Measurements from ENCODE around the gene PRKACG.

The PRKACG gene

DNA sequence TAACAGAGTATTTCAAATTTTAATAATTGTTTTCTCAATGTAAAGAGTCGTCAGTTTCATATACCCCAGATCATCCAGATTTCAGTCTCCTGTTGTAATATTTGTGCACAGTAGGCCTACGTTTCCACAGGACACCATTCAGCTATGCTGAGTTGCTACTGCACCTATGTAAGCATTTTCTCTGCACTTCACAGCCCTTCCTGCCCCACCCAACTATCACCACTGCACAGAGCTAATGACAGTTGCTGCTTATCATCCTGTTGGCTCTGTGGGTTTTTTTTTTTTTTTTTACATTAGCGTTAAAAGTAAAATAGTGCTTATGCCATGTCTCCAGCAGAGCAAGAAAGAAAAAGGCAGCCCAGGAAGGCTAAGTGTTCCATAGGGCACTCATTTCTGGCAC lies 5.9 kb upstream of the PRKACG start:
- Histone ChIP-seq H3K4me1 (ENCODE audit: control insufficient read depth, insufficient read depth, low read length) (peaks cover 14% of the 10 kb centered on the region), H3K4me3 (ENCODE audit: low read depth, low read length) (no peak overlapping the region), H3K36me3 (ENCODE audit: control insufficient read depth, insufficient read depth, low read length) (no peaks in the 10 kb centered on the region), H3K27me3 (ENCODE audit: control insufficient read depth, insufficient read depth, low read length) (no peaks in the 10 kb centered on the region), H3K9me3 (ENCODE audit: control insufficient read depth, insufficient read depth, low read length) (no peaks in the 10 kb centered on the region), H3K9ac (ENCODE audit: low read depth, low read length) (no peak overlapping the region)

GRCh38 chr9:69018737-69019136 lies 4.8 kb upstream of the PRKACG start:
- H3K4me3 ChIP-seq (ENCODE audit: low read depth, low read length) = no peak overlapping the region
- no peaks in the 10 kb centered on the region for H3K36me3 ChIP-seq (ENCODE audit: control insufficient read depth, insufficient read depth, low read length)
- no peaks in the 10 kb centered on the region for H3K9me3 ChIP-seq (ENCODE audit: control insufficient read depth, insufficient read depth, low read length)
- H3K4me1 ChIP-seq (ENCODE audit: control insufficient read depth, insufficient read depth, low read length) = peaks cover 14% of the 10 kb centered on the region
- no peak overlapping the region for H3K9ac ChIP-seq (ENCODE audit: low read depth, low read length)
- H3K27me3 ChIP-seq (ENCODE audit: control insufficient read depth, insufficient read depth, low read length) = no peaks in the 10 kb centered on the region

DNA sequence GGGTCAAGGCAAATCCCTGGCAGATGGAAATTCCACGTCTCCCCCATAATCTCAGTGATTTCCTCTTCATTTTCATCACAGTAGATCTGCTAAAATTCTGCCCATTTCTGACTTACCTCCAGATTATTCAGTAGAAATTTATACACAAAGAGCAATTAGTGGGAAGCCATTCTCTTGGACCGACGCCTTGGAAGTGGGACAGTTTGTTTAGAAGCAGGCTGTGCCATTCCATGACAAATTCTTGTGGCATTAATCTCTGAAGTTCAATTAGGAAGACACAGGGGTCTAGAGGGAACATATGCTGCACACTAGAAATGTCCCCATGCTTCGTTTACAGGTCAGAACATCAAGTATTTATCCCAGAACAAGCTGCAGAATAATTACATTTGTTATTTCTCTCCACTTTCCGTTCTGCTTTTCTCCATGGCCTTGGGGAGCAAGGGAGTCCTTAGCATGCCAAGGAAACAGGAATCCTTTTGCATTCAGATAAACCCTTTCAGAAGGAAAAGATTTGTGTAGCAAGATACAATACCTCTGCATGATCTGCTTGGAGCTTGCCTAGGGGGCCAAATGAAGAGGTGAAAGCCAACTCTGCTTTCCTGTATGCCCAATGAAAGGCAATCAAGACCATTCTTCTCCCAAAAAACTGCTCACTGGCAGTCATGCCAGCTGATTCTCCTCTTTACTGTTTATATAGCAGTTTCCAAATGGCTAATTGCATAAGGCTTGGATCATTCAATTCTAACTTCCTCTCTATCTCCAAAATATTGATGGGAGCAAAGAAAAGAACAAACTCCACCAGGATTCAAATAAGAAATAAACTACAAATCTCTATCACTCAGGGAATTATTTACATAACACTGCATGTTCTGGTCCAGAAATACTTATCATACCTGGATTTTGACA lies 2.5 kb upstream of the PRKACG start:
- Histone ChIP-seq H3K4me1 (ENCODE audit: control insufficient read depth, insufficient read depth, low read length) (peaks cover 14% of the 10 kb centered on the region), H3K27me3 (ENCODE audit: control insufficient read depth, insufficient read depth, low read length) (no peaks in the 10 kb centered on the region), H3K9me3 (ENCODE audit: control insufficient read depth, insufficient read depth, low read length) (no peaks in the 10 kb centered on the region), H3K4me3 (ENCODE audit: low read depth, low read length) (no peak overlapping the region), H3K9ac (ENCODE audit: low read depth, low read length) (no peak overlapping the region), H3K36me3 (ENCODE audit: control insufficient read depth, insufficient read depth, low read length) (no peaks in the 10 kb centered on the region)

- no peak overlapping the region for H3K4me3 ChIP-seq (ENCODE audit: low read depth, low read length)
- H3K9me3 ChIP-seq (ENCODE audit: control insufficient read depth, insufficient read depth, low read length) = no peaks in the 10 kb centered on the region
- no peak overlapping the region for H3K9ac ChIP-seq (ENCODE audit: low read depth, low read length)
- H3K27me3 ChIP-seq (ENCODE audit: control insufficient read depth, insufficient read depth, low read length) = no peaks in the 10 kb centered on the region
- H3K4me1 ChIP-seq (ENCODE audit: control insufficient read depth, insufficient read depth, low read length) = peaks cover 14% of the 10 kb centered on the region
- no peaks in the 10 kb centered on the region for H3K36me3 ChIP-seq (ENCODE audit: control insufficient read depth, insufficient read depth, low read length)
These were observed 558 bp downstream of the PRKACG start for GRCh38 chr9:69013382-69013727.

DNA sequence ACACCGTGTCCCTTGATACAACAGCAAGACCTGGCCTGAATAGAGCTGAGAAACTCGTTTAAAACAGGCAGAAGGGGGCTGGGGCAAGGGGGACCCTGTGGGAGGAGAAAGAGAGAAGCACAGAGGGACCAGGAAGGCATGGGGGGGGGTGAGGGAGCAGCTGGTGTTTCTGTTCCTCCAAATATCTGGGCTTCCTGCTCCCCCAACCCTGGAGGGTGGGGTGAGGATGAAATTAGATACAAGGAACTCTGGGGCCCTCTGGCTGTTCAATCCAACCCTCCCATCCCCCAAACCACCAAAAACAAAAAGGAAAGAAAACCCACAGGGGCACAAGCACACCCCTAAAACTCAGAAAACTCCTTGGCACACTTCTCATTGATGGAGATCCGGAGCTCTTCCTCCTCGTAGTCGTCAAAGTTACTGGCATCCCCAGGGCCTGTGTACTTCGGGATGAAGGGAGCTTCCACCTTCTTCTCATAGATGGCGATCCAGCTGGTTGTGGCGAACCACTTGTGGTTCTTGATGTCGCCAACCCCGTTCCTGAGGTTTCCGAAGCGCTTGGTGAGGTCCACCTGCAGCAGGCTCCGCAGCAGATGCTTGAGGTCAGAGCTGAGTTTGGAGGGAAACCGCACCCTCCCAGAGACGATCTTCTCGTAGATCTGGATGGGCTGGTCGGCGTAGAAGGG lies 1.1 kb downstream of the PRKACG start:
- Histone ChIP-seq H3K4me3 (ENCODE audit: low read depth, low read length) (no peak overlapping the region), H3K9me3 (ENCODE audit: control insufficient read depth, insufficient read depth, low read length) (no peaks in the 10 kb centered on the region), H3K27me3 (ENCODE audit: control insufficient read depth, insufficient read depth, low read length) (no peaks in the 10 kb centered on the region), H3K4me1 (ENCODE audit: control insufficient read depth, insufficient read depth, low read length) (peaks cover 14% of the 10 kb centered on the region), H3K9ac (ENCODE audit: low read depth, low read length) (no peak overlapping the region), H3K36me3 (ENCODE audit: control insufficient read depth, insufficient read depth, low read length) (no peaks in the 10 kb centered on the region)

DNA sequence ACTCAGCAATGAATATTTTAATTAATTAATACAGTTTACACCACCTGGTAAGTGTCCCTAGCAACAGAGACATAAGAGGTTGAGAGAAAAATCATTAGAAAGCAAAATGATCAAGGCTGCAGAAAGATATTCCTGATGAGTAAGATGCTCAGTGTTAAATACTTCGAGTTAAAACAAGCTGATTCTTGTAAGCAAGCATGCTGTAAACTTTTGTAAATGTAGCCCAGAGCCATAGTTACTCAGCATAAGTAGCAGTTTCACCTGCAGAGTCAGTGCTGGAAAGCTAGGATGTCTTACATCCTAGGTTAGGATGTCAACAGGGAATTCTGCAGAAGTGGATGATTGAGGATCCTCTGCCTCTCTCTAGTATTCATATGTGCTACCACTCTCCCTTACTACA lies 4.2 kb downstream of the PRKACG start:
- Histone ChIP-seq H3K27me3 (ENCODE audit: control insufficient read depth, insufficient read depth, low read length) (no peaks in the 10 kb centered on the region), H3K4me3 (ENCODE audit: low read depth, low read length) (no peak overlapping the region), H3K36me3 (ENCODE audit: control insufficient read depth, insufficient read depth, low read length) (no peaks in the 10 kb centered on the region)

GRCh38 chr9:69004836-69005235 lies 9.1 kb downstream of the PRKACG start:
- H3K27me3 ChIP-seq (ENCODE audit: control insufficient read depth, insufficient read depth, low read length) = no peaks in the 10 kb centered on the region
- H3K4me1 ChIP-seq (ENCODE audit: control insufficient read depth, insufficient read depth, low read length) = no peaks in the 10 kb centered on the region
- H3K4me3 ChIP-seq (ENCODE audit: low read depth, low read length) = no peak overlapping the region
- H3K9me3 ChIP-seq (ENCODE audit: control insufficient read depth, insufficient read depth, low read length) = no peaks in the 10 kb centered on the region
- no peak overlapping the region for H3K9ac ChIP-seq (ENCODE audit: low read depth, low read length)
- no peaks in the 10 kb centered on the region for H3K36me3 ChIP-seq (ENCODE audit: control insufficient read depth, insufficient read depth, low read length)

More for the DNA sequence above, 4.2 kb downstream of the PRKACG start:
- Histone ChIP-seq H3K4me1 (ENCODE audit: control insufficient read depth, insufficient read depth, low read length) (no peaks in the 10 kb centered on the region), H3K9ac (ENCODE audit: low read depth, low read length) (no peak overlapping the region), H3K9me3 (ENCODE audit: control insufficient read depth, insufficient read depth, low read length) (no peaks in the 10 kb centered on the region)

- Histone ChIP-seq H3K4me1 (ENCODE audit: control insufficient read depth, insufficient read depth, low read length) (no peaks in the 10 kb centered on the region), H3K9ac (ENCODE audit: low read depth, low read length) (no peak overlapping the region), H3K27me3 (ENCODE audit: control insufficient read depth, insufficient read depth, low read length) (peaks cover 3% of the 10 kb centered on the region), H3K36me3 (ENCODE audit: control insufficient read depth, insufficient read depth, low read length) (no peaks in the 10 kb centered on the region), H3K9me3 (ENCODE audit: control insufficient read depth, insufficient read depth, low read length) (no peaks in the 10 kb centered on the region), H3K4me3 (ENCODE audit: low read depth, low read length) (no peak overlapping the region)
These were observed 10.9 kb downstream of the PRKACG start for GRCh38 chr9:69003051-69003450.

DNA sequence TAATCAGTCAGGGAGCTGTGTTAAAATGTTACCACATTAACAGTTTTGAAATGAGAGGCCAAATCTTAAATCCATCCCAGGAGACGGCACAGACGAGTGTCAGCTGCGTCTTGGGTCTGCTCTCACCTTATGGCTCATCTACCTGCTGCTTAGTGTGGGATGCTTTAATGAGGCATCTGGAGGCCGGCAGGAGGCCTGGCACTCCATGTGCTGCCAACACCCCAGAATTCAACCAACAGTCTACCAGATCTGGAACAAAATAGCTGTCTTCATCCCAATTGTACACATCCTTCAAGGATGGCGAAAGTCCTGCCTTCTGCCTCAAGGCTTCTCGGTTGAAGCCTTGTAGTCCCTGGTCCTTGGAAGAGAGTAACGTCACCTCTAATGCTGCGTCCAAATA lies 12.0 kb downstream of the PRKACG start:
- Histone ChIP-seq H3K27me3 (ENCODE audit: control insufficient read depth, insufficient read depth, low read length) (peaks cover 3% of the 10 kb centered on the region), H3K4me1 (ENCODE audit: control insufficient read depth, insufficient read depth, low read length) (peaks cover 6% of the 10 kb centered on the region), H3K9ac (ENCODE audit: low read depth, low read length) (no peak overlapping the region), H3K4me3 (ENCODE audit: low read depth, low read length) (no peak overlapping the region), H3K36me3 (ENCODE audit: control insufficient read depth, insufficient read depth, low read length) (no peaks in the 10 kb centered on the region), H3K9me3 (ENCODE audit: control insufficient read depth, insufficient read depth, low read length) (no peaks in the 10 kb centered on the region)

DNA sequence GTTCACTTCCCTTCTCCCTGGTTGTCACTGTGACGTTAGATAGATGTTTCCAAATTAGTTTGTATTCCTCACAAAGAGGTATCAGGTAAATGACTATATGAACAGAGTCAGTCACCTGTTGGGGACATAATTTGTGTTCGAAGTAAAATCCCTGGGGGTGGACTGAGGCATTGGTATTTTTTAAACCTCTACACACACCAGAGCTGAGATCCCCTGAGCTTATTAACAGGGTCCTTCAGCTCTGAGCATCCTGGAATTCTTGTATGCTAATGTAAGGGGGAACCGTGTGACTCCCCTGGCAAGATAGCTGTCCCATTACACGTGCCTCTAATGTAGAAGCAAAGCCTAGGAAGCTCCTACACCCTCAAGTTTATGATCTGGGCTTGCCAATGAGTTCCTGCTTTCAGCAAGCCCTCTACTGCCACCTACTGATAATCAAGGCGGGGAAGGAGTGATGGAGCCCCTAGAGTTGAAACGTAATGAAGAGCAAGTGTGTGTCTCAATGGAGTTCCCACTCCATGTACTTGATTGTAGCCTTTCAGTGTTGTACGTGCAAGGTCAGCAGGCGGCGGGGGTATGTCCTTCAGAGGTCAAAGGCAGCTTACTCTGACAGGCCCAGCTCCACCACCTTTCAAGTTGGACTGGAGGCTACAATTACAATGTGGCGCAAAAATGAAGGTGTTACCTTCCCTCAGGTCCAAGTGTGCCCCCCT lies 14.4 kb downstream of the PRKACG start:
- Histone ChIP-seq H3K4me1 (ENCODE audit: control insufficient read depth, insufficient read depth, low read length) (peaks cover 7% of the 10 kb centered on the region), H3K9me3 (ENCODE audit: control insufficient read depth, insufficient read depth, low read length) (no peaks in the 10 kb centered on the region), H3K4me3 (ENCODE audit: low read depth, low read length) (no peak overlapping the region), H3K9ac (ENCODE audit: low read depth, low read length) (no peak overlapping the region), H3K27me3 (ENCODE audit: control insufficient read depth, insufficient read depth, low read length) (peaks cover 3% of the 10 kb centered on the region), H3K36me3 (ENCODE audit: control insufficient read depth, insufficient read depth, low read length) (no peaks in the 10 kb centered on the region)

DNA sequence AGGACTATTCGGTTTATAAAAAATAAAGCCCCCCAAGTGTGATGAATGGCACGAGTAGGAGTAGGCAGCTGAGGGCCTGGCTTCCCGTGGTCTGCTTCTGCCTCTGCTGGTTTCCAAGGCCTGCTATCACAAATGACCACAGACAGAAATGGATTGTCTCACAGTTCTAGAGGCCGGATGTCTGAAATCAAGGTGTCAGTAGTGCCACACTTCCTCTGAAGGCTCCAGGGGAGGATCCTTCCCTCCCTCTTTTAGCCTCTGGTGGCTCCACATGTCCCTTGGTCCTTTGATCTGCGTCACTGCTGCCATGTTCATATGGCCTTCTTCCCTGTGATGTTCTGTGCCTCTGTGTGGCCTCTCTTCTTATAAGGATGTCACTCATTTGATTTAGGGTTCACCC lies 15.1 kb downstream of the PRKACG start:
- Histone ChIP-seq H3K4me1 (ENCODE audit: control insufficient read depth, insufficient read depth, low read length) (peaks cover 7% of the 10 kb centered on the region), H3K27me3 (ENCODE audit: control insufficient read depth, insufficient read depth, low read length) (peaks cover 3% of the 10 kb centered on the region), H3K9ac (ENCODE audit: low read depth, low read length) (no peak overlapping the region), H3K36me3 (ENCODE audit: control insufficient read depth, insufficient read depth, low read length) (no peaks in the 10 kb centered on the region), H3K9me3 (ENCODE audit: control insufficient read depth, insufficient read depth, low read length) (no peaks in the 10 kb centered on the region), H3K4me3 (ENCODE audit: low read depth, low read length) (no peak overlapping the region)
